GDM1 (cell line): ENCODE results near the gene STX11.
A peak's percentile ranks its signal among the peaks of the same experiment; 100 is the strongest.
"Not testable (repeated sequence)": the region's sequence is repeated elsewhere in the genome, so short reads cannot be mapped to it uniquely, and the experiment has no call there.

Experiments used
- DNase-seq: peaks from one replicate; lab custom pipeline; 2025; lab: John Stamatoyannopoulos, UW

STX11 gene

GRCh38 chr6:144177726-144178125 is 27.4 kb downstream of the STX11 start:
- DNase-seq: no peak

- DNase-seq: no peak
Measured at GRCh38 chr6:144178323-144178722, 28.0 kb downstream of the STX11 start.

- DNase-seq: no peak
Measured at GRCh38 chr6:144179237-144179636, 28.9 kb downstream of the STX11 start.

DNA sequence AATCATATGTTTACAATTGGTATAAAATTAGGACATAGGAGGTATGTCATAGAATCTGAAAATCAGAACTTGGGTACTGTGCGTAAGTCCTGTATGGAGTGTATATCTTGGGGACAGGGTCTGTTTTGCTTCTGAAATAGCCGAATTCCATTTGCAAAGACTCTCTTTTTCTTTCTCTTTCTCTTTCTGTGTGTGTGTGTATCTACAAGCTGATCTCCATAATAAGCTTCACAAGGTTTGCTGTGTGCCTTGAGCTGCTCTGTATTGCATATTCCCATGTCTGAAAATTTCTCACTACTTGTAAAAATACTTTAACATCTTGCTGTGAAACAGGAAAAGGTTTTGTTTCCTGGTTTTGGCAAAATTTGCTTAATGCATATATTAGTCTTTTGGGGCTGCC is 29.5 kb downstream of the STX11 start:
- DNase-seq: no peak

DNA sequence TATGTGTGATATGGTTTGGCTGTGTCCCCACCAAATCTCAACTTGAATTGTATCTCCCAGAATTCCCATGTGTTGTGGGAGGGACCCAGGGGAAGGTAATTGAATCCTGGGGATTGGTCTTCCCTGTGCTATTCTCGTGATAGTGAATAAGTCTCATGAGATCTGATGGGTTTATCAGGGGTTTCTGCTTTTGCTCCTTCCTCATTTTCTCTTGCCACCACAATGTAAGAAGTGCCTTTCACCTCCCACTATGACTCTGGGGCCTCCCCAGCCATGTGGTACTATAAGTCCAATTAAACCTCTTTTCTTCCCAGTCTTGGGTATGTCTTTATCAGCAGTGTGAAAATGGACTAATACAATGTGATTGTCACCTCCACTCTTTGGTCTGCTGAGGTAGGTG is 30.0 kb downstream of the STX11 start:
- peak; percentile 28 for DNase-seq

DNA sequence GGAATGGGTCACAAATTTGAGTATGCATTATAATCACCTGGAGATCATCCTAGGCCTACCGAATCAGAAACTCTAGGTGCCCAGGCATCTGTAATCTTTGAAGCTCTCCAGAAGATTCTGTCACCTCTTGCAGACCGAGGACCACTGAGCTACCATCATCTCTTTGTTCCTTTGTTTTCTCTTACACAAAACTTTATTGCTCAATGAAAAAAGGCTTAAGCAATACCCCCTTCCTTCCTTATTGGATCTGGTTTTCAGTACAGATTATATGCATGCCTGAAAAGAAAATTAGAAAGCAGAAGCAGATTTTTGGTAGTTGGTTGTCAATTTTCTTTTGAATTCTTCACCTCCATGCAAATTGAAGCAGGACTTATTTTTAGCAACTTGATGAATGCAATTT is 31.3 kb downstream of the STX11 start:
- no peak for DNase-seq

- not testable (repeated sequence) for DNase-seq
Measured at GRCh38 chr6:144184186-144184585, 33.9 kb downstream of the STX11 start.

- DNase-seq: no peak
Measured at GRCh38 chr6:144185133-144185836, 35.0 kb downstream of the STX11 start.

GRCh38 chr6:144186817-144187625 is 36.7 kb downstream of the STX11 start:
- no peak for DNase-seq

DNA sequence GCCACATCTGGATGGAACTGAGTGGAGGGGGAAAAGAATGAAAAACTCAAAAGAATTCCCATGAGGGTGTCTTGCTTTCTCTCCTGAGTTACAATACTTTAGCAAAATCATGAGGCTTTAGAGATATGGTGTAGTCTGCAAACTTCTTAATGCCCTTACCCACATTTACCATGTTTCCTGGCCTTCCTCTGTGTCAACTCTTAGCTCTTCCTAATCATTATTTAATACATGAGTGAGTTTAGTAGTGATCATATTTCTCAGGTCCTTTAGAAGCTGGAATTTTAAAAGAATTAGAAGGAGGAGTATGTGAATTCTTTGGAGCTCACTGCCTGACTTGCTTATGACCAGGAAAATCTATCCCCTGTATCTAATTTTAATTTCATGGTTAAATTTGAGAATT is 39.0 kb downstream of the STX11 start:
- DNase-seq: no peak

DNA sequence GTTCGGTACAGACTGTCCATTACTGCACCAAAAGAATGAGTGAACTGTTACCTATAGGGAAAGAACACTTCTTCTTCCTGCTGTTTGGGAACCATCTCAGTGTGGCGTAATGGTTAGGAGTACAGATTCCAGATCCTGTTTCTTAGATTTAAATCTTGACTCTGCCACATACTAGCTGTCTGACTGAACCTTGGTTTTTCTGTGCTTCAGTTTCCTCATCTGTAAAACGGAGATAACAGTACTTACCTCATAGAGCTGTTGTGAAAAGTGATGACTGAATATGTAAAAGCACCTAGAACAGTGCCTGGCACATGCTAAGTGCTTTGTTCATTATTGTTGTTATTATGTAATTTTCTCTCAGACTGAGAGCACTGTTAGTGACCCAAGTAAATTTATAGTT is 39.8 kb downstream of the STX11 start:
- DNase-seq: no peak

DNA sequence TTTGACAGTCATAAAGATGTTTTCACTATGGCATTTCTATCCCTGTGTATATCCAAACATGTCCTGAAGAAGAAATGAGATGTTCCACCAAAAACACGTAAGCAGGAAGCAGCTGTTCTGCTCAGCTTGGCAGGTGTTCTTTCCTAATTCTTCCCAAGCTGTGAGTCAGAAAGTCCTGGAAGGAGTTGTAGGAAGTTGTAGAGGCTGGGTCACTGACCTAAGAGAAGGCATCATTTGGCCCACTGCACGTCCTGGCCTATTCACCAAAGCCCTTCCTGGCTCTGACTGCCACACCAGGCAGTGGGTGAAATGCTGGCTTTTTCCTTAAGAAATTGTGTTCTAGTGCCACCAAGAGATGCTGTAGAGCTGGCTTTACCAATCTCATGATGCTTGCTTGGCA is 40.3 kb downstream of the STX11 start:
- no peak for DNase-seq

DNA sequence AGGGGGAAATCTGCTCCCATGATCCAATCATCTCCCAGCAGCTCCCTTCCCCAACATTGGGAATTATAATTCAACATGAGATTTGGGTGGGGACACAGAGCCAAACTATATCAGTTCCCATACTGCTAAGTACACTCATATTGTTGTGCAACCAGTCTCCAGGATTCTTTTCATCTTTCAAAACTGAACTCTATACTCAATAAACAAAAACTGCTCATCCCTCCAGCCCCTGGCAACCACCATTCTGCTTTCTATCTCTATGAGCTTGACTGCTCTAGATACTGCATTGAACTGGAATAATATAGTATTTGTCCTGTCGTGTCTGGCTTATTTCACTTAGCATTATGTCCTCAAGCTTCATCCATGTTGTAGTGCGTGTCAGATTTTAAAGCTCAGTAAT is 42.9 kb downstream of the STX11 start:
- DNase-seq: no peak

GRCh38 chr6:144194293-144194810 is 44.0 kb downstream of the STX11 start:
- no peak for DNase-seq

DNA sequence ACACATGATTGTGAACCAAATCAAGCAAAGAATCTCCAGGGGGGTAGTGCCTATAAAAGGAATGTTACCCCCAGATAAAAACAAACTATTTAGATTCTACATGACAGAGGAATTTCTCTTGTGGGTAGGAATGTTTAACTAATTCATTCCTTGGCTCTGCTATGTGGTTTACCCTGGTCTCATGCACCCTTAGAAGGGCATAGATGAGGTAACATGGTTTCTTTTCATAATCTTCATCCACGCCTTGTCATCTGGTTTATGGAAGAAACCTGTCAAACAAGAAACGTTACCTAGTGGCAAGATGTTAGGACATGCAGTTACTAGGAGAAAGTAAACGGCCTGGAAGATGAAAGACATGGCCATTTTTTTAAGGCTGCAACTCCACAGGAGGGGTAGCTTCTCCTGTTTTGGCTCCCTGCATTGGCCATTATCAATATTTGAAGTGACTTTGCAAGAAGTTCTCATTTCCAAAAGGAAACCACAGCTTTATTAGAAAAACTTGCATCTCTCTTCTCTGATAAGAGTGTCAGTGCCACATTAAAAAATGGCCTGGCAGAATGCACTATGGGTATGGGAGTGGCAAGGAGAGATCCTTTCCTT is 45.5 kb downstream of the STX11 start:
- DNase-seq: no peak

DNA sequence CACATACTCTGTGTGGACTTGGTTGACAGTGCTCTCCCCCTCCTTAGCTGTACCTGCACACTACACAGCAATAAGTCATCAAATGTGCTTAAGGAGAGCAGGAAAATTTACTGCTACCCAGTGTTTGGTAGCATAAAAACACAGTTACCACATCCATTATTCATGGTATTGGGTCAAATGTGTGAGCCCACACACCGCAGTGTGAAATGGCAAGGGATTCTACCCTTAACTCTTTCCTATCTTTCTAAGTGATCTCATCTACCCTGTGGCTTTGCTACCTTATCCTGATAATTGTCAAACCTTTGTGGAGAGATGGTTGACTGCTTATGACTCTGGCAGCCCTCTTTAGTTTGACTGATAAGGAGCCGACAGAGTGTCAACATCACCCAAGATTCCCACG is 47.6 kb downstream of the STX11 start:
- DNase-seq: no peak

- no peak for DNase-seq
Measured at GRCh38 chr6:144202879-144203468, 52.7 kb downstream of the STX11 start.

DNA sequence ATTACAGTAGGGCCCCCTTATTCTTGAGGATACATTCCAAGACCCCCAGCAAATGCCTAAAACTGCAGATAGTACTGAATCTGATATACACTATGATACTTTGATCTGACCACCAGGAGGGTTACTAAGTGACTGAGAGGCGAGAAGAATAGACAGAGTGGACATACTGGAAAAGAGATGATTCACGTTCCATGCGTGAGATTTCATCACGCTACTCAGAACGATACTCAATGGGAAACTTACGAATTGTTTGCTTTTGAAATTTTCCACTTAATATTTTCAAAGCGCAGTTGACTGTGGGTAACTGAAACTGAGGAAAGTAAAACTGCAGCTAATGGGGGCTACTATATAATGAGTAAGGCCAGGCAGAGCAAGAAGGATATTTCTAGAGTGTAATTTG is 60.8 kb downstream of the STX11 start:
- no peak for DNase-seq

- DNase-seq: no peak
Measured at GRCh38 chr6:144213315-144213714, 63.0 kb downstream of the STX11 start.

DNA sequence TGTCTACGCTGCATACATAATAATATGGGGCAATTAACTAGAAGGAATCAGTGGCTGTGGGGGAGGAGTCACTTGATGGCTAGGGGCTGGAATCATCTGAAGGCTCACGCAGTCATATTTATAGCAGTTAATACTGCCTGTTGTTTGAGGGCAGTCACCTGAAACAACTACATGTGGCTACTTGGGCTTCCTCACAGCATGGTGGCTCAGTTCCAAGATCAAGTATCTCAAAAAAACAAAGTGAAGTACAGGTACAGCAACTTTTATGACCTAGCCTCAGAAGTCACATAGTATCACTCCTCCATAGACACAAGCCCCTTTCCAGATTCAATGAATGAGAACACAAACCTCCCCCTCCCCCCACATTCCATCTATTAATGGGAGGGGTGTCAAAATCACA is 63.7 kb downstream of the STX11 start:
- DNase-seq: no peak

DNA sequence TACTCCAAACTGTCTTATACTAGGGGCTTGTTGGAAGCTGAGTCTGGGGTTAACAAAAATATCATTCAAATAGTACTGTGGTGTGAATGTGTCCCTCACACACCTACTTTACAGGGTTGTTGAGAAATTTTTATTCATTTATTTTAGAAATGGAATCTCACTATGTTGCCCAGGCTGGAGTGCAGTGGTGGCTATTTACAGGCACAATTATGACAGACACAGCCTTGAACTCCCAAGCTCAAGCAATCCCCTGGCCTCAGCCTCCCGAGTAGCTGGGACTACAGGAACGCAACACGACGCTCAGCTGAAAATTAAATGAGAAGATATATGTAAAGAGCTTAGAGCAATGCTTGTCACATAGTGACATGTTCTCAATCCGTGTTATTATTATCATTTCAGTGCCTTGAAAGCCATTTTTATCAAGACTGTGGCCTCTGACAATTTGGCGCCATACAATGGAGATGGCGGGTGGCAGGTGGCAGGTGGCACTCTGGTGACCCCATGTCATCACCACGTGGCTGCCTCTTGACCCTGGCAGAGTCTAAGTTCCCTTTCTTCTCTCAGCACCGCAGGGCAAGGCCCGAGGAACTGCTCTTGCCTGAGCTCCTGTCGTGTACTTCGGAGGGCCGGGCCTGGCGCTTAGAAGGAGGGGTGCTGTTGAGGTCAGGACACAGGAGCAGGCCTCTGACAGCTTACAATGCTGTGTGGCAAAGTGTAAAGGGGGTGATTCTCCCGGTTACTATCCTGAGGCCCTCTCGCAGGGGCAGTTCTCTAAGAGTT is 64.5 kb downstream of the STX11 start:
- no peak for DNase-seq

DNA sequence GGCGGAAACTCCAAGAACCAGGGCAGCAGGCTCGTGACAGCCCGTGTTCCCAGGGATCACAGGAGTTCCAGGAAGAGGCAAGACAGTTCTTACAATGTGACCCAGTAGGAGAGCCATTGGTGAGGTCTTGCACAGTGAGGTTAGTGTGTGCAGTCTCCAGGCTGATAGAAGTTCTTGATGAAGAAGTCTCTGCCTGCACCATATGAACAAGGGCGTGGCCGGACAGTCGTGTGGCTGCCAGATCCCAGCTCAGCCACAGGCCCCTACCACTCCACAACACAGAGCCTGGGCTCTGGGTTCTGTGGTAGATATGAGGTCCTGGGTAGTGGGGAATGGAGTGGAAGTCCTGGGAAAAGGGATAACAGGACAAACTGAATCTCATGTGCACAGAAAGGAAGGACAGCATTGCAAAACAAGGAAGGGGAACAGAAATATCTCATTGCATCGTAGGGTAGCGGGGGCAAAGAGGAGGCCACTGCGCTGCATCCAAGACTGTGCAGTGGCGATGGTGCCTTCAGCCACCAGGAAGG is 65.2 kb downstream of the STX11 start:
- DNase-seq: no peak
